ENCODE data around the gene DSTN.

Gene DSTN

DNA sequence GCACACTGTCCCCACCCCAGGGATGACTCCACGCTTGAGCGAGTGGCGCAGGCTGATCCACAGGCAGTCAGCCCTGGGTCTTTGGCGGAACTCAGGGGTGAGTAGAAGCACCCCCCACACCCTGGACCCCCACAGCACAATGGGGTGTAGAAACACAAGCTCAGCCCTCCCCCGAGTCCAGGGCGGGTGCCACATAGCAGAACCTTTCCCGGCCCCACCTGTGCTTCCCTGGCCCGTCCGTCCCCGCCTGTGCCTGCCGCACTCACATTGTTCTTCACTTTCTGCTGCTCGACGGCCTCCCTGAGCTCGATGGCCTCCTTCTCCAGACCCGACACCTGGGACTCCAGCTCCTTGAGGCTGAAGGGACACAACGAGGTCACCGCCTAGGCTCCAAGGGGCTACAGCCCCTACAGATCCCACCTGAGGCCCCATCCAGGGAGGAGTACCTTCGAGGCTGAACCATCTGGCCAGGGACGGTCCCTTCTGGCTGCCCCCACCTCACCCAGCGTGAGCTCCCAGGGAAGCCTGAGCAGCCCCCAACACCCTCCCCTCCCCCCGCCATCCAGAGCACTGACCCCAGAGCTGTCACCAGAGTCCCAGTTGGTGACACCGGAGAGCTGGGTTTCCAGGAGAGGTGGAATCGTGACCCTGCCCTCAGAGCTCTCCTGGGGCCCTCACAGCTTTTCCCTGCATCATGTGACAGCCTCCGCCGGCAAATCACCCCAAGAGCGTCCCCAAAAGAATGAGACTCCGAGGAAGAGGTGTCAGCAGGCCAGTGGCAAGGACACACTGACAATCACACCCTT, 55.6 kb downstream of the DSTN start:
- DNase-seq = no peak

DNA sequence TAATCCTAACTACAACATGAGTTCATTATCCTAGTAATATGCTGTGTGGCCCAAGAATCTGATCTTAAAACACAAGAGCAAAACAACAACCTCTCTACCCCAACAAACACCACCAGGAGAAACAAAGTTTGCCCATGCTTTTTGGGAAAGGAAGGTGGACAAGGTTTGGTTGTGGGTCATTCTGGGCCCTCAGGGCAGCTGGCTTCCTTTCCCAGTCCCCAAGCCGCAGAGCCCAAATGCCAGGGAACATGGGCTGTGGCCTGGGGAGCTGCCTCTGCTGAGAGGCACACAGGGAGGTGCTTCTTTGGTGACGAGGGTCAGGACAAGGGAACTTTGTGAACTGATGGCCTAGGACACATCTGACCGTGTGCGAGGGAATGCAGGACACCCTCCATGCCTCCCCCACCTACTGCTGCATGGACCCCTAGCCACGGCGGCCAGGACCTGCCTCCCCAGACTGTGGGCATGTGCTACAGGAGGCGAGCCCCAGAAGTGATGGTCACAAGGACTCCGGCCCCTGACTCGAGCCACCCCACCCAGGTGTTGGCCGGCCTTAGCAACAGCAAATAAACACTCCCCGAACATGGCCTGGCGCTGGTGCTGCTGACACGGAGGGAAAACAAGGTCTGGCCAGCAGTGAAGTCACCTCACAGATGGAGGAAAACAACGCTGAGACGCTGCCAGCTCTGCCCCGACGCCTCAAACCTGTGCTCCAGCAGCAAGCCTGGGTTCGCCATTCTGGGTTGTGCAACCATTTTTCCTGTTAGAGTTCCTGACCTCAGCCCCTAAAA, 56.5 kb downstream of the DSTN start:
- no peak for DNase-seq

DNA sequence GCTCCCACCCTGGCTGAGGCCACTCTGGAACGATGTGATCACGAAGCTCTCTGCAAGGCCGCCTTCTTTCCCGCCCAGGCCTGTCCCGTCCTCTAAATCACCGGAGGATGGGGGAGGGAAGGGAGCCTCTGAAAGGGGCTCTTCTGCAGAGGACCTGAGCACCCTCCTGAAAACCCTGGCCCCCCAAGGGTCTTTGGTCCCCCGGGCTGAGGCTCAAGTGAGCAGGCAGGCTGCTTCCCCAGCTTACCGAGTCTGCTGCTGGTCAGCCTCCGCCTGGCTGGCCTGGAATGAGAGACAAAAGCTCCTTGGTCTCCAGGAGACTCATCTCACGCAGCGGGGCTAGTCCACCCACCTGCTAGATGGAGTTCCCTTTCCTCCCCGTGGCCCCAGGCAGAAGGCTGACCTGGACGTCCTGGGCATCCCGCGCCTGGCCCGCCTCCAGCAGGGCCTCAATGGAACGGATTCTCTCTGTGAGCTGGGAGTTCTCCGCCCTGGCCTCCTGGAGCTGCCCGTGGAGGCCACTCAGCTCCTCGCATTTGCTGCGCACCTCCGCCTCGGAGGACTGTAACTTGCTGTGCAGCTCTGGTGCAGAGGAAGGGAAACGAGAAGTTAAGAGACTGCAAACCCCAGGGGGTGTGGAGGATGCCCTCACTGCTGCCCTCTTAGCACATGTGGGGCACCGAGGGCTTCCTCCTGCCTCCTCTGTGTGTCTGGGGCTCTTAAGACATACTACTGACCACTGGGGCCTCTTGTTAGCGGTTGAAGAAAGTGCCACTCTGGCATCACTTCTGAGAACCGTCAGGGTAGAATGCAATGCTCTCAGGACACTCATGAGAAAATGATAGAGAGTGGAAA, 57.5 kb downstream of the DSTN start:
- DNase-seq = no peak

DNA sequence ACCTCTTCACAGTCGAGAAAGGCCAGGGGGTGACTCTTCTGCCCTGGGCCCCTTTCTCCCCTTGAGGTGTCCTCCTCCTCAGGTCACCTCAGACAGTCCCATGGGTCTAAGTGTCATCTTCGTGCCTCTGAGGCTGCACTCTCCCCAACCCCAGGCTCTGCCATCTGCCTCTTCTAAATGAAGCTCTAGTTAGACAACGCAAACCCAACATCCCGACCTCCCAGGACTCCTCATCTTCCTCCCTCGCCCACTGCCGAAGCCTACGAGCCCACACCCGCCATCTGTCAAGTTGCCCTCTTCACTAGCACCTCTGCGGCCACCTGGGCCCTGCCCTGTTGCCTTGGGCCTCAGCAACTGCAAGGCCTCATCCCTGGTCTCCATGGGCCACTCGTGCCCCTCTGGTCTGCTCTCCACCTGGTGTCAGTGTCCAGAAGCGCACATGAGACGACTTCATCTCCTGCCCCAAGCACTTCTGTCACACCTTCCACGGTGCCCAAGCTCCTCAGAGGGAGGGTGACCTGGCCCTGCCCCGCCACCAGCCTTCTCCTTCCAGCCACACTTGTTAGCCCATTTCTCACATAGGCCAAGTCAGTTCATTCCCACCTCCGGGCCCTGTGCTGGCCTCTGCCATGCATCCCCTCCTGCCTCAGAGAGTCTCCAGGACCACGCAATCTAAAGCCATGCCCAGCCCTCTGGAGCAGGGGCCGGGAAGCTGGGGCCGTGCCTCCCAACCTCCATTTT, 58.4 kb downstream of the DSTN start:
- no peak for DNase-seq

DNA sequence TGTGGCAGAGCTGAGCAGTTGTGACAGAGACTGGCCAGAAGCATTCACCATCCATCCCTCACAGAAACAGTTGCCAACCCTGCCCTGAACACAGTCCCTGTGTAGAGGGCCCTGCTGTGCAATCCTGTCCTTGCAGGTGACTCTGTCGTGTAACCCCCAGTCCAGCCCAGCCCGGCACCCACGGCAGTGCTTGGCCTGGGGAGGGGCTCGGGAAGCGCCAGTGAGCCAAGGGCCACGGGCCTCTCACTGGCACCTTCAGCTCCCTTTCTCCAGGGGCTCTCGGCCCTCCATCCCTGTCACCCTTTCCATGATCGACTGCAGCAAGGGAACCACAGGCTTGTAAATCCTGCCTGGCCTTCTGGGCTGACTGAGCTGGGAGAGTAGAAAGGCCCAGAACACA, 59.1 kb downstream of the DSTN start:
- no peak for DNase-seq

DNA sequence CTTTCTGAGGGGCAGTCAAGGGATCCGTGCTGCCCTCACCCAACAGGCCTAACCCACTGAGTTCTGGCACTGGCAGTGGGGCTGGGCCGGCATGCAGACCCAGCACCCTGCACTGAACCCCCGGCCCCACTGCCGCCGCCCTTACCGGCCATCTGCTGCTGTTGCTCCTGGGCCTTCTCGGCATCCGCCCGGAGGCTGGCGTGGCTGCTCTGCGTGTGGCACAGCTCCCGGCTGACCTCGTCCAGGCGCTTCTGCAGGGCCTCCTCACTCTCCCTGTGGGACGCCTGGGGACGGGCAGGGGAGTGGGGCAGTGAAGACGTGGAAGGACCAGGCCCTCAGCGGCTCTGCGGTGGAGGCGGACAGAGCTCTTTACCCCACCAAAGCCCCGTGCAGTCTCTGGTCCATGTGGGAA, 59.8 kb downstream of the DSTN start:
- no peak for DNase-seq

DNA sequence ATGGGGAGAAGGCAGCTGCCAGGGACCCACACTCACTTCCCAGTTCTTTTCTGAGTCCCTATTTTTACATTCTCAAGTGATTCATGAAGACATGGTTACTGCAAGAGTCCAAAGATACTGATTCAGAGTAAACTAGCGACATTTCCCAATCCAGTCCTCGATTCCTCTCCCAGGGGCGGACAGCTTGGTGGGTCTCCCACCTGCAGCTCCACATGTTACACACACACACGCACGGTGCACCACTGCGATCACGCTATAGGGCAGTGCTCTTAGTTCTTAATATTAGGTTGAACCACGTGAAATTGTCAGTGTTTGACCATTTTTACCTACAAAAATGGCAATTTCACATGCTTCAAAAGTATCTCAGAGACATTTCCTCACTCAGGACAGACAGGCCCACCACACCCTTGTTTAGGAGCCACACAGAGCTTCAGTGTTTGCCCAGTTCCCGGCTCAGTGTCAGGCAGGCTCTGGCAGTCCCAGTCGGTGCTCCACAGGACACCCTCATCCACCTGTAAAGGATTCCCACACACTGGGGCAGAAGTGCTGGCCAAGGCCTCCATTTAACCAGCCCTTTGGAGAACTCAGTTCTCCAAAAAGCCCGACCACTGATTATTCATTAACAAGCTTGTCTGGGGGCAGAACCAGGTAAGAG, 60.4 kb downstream of the DSTN start:
- no peak for DNase-seq

DNA sequence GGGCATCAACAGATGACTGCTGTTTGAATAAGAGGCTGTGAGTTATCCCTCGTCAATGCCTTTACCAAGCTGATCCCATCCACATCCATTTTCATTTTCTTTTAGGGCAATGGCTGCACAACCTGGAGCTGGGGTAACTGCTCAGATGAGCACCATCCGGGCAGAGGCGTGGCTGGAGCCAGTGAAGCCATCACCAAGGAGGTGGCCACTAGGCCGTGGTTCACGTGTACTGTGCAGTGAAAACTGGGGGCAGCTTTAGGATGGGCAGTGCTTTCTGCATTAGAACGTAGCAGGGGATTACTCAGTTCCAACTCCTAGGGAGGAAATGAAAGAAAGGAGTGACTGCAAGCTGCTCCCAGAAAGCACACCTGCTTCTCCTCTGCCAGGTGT, 60.9 kb downstream of the DSTN start:
- DNase-seq = no peak

DNA sequence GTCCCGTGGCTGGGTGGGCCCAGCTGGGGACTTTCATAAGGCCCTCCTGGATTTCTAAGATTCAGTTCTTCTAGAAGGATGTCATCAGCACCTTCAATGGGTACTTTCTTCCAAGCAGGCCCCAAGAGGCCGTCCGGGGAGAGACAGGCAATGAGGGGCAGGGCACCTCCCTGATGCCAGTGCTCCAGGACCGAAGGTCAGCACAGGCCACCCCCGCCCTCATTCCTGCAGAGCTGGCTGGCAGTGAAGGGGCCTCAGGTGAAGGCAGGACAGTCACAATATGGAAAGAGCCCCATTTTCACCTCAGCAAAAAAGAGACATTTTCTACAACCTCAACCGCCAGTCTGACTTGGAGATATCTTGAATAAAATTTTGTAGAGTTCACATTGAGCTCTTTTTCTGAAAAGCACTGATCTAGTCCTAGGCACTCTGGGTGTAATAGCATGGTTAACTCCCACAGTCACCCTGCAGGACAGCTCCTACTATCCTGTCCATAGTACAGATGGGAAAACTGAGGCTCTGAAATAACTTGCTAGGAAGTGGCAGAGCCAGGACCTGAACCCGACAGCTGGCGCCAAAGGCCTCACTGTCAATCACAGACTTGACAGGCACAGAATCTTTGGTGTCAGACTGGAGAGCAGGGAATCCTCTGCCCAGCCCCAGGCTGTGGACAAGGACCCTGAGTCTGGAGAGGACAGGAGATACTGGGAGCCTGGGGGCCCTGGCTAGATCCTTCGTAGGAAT, 61.9 kb downstream of the DSTN start:
- DNase-seq = no peak

DNA sequence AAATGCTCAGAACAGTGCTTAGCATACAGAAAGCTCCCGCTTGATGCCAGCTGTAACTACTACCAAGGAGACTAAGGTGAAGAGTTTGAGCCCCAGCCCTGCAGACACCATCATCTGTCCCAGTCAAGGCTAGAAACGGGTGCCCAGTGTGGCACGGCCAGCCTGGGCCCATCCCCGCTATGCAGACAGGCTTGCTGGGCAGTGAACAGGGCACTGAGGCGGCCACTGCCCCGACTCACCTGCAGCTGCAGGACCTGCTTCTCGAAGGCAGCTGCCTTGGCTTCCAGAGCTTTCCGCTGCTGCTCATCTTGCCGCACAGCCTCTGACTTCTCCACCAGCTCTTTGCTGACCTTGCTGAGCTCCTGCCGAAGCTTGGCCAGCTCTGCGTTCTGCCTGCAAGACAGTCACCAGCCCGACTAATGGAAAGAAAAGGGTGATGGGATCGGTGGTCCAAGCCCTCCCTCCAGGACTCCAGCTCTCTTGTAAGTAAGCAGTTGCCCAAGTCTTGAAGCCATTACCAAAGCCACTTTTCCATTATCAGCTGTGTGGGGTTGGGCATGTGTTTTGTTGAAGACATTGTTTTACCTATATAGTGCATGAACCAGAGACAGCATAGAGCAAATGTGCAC, 63.5 kb downstream of the DSTN start:
- DNase-seq = no peak

DNA sequence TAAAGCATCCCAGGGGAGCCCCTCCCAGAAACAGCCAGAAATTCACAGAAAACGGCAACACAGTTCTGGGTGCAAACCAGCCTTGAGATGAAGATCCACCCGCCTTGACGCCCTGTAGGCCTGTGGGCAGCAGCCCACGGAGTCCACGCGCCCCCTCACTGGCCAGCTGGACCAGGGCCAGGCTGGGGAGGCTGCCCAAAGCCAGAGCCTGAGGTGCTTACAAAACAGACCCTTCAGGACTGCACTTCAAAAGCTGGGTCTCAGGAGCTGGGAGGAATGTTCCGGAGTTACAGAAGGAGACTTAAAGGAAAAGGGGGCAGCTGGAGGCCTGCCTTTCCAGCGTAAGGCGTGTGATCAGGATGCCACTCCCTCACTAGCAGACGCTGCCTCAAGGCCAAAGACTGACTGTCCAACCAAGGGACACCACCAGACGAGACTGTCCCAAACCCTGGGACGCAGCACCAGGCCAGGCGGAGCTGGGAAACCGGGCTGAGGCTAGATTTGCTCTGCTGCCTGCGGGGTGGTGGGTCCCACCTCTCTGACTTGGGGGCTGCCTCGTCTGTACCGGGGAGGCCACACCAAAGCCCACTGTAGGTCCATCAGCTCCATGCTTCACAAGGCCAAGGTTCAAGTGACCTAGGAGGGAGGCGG, 64.1 kb downstream of the DSTN start:
- no peak for DNase-seq

DNA sequence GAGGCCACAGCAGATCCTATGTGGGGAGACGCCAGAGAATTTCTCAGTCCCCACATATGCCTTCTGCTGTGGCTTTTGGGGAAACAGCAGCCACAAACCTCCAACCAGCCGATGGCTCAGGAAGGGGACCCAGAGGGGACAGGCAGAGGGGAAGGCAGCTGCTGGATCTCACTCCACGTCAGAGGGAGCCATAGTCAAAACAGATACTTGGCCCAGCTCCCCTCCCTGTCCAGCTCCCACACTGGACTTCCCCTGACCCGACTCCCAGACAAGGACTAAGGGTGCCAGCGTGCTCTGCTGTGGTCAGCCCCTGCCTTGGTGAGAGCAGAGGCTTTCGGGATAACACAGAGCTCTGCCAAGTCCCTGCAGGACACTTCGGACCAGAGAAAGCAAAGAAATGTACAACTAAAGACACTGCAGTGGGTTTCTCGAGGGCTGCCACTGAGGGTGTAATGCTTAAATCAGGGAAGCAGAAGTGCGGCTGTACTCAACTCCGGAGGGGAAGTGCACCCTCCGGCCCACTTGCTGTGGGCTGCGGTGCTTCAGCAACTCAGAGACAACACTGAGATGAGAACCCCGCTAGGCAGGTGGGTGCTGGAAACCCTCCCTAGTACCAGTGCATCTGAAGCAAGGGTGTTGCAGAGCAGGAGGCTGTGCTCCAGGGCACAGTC, 64.9 kb downstream of the DSTN start:
- no peak for DNase-seq

DNA sequence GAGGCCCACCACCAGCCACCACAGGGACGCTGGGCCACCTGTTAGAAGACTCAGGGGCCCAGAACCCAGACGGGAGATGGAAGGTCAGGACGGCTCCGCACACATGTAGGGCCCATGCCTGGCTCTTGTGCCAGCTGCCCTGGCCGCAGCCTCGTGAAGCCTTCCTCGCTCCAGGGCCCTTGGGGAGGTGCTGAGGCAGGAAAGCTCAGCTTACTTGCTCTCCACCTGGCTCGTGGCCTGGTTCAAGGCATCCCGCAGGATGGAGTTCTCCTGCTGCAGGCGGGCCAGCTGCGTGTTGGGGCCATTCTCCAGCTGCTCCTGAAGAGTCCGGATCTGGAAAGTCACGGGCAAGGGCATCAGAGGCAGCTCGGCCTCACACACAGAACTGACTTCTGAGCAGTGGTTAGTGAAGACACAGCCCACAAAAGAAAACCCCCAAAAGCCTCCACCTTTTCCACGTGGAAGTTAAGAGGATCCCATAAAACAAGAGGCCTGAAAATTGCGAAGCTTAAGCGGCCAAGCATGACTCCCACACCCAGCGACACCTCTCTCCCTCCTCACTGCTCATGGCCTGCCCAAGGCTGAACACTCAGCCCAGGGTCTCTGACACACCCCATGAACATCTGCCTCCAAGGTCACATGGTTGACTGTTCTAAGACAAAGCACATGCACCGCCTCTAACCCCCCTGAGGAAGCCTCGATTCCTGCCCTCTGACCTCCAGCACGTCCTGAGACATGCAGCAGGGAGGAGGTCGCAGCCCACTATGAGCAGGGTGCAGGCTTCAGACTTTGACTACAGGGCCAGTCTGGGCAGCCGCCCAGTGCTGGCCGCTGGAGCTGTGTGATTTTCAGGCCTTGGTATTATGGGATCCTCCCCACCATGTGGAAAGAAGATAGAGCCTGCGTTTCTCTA, 65.7 kb downstream of the DSTN start:
- DNase-seq = no peak

DNA sequence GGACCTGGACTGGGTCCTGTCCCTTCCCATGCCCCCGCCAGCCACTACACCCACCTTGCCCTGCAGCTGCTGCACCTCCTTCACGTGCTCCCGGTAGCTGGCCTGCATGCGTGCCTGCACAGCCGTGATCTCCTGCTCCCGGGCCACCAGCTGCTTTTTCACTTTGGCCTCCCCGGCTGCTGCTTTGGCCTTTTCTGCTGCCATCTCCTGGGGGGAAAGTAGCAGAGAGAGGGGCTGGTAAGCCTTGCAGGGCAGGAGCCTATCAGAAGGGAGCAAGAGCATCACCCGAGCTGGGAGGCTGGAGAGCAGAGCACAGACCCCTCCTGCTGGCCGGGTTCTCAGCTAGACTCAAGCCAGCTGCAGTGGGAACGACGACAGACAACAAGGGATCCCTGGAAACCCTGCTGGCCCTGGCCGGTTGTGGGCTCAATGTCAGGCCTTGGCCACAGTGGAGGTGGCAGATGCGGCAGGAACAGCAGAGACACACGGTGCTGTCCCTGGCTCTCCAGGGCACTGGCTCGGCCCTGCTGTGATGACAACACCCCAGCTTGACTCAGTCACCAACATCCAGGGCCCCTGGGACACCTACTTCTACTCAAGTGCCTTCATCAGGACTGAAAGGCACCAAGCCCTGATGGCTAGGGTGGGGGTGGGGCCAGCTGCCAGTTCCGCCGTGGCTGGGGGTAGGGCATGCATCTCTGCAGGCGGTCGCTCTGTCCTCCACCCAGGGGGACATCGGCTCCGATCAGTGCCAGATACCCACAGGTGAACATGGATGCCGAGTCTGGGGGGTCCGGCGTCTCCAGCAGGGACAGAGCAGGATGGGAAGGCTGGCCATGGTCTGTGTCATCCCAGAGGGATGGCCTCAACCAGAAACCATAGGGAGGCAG, 66.9 kb downstream of the DSTN start:
- DNase-seq = no peak

DNA sequence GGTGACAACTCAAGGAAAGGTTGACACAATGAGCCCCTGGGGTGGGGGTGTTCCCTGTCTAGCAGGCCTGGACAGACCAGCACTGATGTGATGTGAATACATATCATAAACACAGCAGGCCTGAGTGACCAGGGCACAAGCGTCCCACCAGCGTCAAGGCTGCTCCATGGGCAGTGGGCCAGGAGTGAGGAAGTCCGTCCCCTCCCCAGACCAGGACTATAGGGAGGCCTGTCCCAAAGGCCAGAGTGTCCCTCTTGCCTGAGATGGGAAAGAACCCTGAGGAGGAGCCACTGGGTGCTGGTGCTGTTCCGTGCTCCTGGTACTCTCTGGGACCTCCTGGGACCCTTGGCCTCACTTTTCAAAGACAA, 67.5 kb downstream of the DSTN start:
- no peak for DNase-seq

DNA sequence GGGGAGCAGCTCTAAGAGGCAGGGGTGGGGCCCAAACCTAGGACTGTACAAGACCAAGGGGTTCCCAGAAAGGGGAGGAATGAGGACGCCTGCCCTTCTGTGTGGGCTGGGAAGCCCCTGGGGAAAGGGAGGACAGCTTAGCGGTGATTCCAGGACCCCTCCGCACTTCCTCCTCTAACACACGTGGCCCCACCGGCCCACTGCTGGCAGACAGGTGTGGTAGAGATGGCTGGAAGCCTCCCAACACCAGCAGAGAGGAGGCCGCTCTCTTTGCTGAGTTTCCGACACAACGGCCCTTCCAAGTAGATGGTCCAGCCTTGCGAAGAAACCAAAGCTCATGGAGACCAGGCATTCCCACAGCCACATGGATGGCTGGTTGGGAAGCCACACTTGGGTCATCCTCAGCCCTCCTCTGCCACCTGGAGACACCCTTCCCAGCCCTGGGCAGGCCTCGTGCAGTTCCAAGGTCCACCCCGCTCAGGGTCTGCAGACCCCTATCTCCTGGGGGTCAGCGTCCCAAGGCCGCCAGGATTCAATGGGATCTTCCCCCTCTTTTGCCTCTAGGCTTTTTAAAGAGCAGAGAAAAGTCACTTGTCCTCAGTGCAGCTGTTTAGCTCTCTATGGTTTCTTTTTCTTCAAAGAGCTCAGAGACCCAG, 68.2 kb downstream of the DSTN start:
- no peak for DNase-seq

DNA sequence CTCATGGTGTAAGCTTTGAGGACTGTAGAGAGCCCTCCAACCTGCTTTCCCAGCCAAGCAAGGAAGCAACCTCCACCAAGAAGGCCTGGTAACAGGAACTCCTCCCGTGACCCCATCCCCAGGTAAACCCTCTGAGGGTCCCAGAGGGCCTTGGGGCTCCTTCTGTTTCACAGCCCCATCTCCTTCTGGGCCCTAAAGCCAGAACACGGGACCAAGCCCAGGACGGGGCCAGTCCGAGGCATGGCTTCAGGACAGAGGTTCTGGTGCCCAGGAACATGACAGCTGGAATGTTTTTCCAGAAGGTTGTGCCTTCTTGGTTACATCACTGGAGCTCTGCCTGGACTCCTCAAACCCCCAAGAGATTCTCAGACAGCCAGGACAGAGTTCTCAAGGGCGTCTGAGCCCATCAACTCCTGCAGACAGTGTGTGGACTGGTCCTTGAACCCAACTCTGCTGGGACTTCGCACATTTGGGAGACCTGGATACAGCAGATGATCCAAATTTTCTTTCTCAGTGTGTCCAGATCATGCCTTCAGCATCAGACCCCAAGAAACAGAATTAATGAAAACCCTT, 69.0 kb downstream of the DSTN start:
- DNase-seq = no peak
